Lower lobe of right lung (tissue), 2 donors: Measurements from ENCODE around the gene BCL7A. TPM values are rescaled to one million over a fixed set of nuclear protein-coding genes. Genes with fewer than 3 reads are reported as not detected.

Source experiments
- ATAC-seq, 2 donors: fragments of 200-7000 bp; cut with Tn5 transposase; one replicate each; pipeline ENCODE4 v1.9.1; 2020 to 2022; ENCODE audit warnings: mild to moderate bottlenecking in 2 of 2, moderate library complexity in 2 of 2
- DNase-seq: peaks from one replicate; pipeline ENCODE4 v3.0.0-alpha.2; 2020
- H3K27ac ChIP-seq: fragments of 200-600 bp; one replicate; pipeline ENCODE4 v1.8.0; 2022
- H3K27me3 ChIP-seq: fragments of 200-600 bp; one replicate; pipeline ENCODE4 v1.8.0; 2022; ENCODE audit warnings: low read depth
- H3K36me3 ChIP-seq: fragments of 200-600 bp; one replicate; pipeline ENCODE4 v1.8.0; 2022; ENCODE audit warnings: mild to moderate bottlenecking
- H3K4me1 ChIP-seq: fragments of 200-600 bp; one replicate; pipeline ENCODE4 v1.8.0; 2022
- H3K4me3 ChIP-seq: fragments of 200-600 bp; one replicate; pipeline ENCODE4 v1.8.0; 2022; ENCODE audit warnings: mild to moderate bottlenecking
- H3K9me3 ChIP-seq: fragments of 200-600 bp; one replicate; pipeline ENCODE4 v1.8.0; 2022
- intact Hi-C: fragments of 100-400 bp; cut with DNase I; formaldehyde crosslinking; loops from one replicate; pipeline ENCODE4 v1.11.0; 2022
- total RNA-seq: library from RNA; stranded (reverse); fragmentation: NEBNext Ultra II Directional; extraction: Animal tissue kit (Norgen Biotek cat#: 25700); gene quantifications from one replicate; pipeline ENCODE4 v1.2.1, GENCODE V29; 2021
- TF ChIP-seq, protein P1 (sequence below): fragments of 200-600 bp; IDR thresholded peaks from one replicate; pipeline ENCODE4 v1.8.0; 2022; ENCODE audit warnings: antibody characterized with exemption, mild to moderate bottlenecking
- donor health status: DM: no; HTN: yes; CAD: no; lungs with severe emphysema.

The BCL7A gene
- total RNA-seq, 1 donor from 2014 or later: 6.4 TPM

DNA sequence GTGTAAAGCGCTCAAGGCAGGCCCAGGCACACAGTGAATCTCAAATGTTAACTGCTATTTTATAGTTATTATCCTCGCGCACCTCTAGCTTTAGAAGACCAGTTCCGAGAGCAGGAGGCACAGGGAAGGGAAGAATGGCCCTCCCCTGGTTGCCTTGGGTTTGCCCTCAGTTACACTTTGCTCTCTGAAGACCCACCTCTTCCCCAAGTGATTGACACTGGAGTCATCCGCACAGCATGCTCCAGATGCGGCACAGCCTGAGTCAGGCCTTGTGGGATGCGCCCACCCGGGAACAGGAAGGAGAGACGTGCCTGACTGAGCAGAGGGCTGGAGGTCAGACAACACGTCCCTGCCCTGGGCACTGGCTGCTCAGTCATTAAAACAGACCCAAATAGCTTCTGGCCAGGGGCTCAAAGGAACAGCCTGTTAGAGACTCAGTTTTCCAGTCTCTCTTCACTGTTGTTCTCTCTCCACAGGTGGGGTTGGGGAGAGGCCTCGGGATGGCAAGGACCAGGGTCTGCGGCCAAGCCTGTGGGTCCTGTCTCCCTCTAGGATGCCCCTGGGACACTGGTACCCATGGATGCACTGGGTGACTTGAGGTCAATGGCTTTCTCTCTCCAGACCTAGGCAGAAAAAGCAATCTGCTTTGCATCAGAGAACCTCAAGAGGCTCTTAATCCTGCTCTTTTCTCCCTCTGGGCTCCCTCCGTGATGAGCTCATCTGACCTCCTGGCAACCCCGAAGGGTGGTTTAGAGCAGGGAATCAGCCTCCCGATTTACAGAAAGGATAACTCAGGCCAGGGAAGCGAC, 43.3 kb downstream of the BCL7A start:
- Histone ChIP-seq H3K36me3 (no peaks in the 10 kb centered on the region), H3K4me3 (no peak overlapping the region), H3K9me3 (no peaks in the 10 kb centered on the region), H3K27ac (peak overlapping the region; percentile 75), H3K27me3 (no peaks in the 10 kb centered on the region), H3K4me1 (peaks cover 33% of the 10 kb centered on the region)
- TF ChIP-seq, protein P1, sequence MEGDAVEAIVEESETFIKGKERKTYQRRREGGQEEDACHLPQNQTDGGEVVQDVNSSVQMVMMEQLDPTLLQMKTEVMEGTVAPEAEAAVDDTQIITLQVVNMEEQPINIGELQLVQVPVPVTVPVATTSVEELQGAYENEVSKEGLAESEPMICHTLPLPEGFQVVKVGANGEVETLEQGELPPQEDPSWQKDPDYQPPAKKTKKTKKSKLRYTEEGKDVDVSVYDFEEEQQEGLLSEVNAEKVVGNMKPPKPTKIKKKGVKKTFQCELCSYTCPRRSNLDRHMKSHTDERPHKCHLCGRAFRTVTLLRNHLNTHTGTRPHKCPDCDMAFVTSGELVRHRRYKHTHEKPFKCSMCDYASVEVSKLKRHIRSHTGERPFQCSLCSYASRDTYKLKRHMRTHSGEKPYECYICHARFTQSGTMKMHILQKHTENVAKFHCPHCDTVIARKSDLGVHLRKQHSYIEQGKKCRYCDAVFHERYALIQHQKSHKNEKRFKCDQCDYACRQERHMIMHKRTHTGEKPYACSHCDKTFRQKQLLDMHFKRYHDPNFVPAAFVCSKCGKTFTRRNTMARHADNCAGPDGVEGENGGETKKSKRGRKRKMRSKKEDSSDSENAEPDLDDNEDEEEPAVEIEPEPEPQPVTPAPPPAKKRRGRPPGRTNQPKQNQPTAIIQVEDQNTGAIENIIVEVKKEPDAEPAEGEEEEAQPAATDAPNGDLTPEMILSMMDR: no peak
- intact Hi-C loops: no loop called here
- ATAC-seq (no peak), DNase-seq (no peak)

GRCh38 chr12:122067548-122067947, 45.9 kb downstream of the BCL7A start:
- Histone ChIP-seq H3K4me1 (peaks cover 35% of the 10 kb centered on the region), H3K4me3 (no peak overlapping the region), H3K9me3 (no peaks in the 10 kb centered on the region), H3K27ac (peak overlapping the region; percentile 41), H3K27me3 (no peaks in the 10 kb centered on the region), H3K36me3 (no peaks in the 10 kb centered on the region)
- DNase-seq (no peak), ATAC-seq (no peak)
- intact Hi-C loops: no loop called here
- TF ChIP-seq, protein P1: no peak

- H3K36me3 ChIP-seq: no peaks in the 10 kb centered on the region
- no peaks in the 10 kb centered on the region for H3K9me3 ChIP-seq
- no peak for ATAC-seq
- TF ChIP-seq, protein P1: no peak
- H3K27me3 ChIP-seq: no peaks in the 10 kb centered on the region
- DNase-seq: no peak
- peak overlapping the region; percentile 41 for H3K27ac ChIP-seq
- H3K4me3 ChIP-seq: no peak overlapping the region
- intact Hi-C loops: no loop called here
- H3K4me1 ChIP-seq: peaks cover 35% of the 10 kb centered on the region
Measured at GRCh38 chr12:122067966-122068365, 46.3 kb downstream of the BCL7A start.

DNA sequence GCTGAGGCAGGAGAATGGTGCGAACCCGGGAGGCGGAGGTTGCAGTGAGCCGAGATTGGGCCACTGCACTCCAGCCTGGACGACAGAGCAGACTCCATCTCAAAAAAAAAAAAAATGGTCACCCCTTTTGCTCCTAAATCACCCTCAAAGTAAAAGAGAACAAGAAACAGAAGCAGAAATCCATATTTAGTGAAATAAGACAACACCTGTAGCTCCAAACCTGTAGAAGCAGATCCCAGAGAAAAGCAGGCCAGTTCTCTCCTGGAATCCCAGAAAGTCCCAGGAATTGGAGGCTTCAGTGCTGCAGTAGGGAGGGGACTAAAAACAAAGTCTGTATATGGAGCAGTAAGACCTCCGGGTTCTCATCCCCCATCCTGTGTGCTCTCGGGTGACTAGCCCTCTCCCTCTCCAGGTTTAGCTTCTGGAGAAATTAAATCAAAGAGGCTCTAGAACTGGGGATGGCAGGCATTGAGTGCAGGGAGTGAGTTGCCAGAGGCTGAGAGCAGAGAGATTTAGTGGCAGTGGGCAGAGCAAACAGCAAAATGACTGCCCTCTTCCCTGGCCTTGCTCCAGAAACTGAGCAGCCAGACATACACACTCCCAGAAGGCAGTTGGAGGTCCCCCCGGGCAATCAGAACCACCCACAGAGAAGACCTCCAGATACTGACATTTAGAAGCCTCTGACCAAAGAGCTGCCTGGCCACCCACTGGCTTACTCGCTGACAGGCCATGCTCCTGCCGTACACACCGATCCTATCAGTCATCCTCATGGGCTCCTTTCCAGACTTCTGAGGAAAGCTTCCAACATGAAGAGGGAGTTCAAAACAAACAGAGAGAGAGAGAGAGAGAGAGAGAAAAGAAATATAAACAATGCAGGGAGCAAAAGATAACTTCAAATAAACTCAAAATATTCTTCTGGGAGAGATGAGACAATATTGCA, 50.6 kb downstream of the BCL7A start:
- intact Hi-C loops: no loop called here
- Histone ChIP-seq H3K27ac (no peak overlapping the region), H3K36me3 (no peaks in the 10 kb centered on the region), H3K9me3 (no peaks in the 10 kb centered on the region), H3K27me3 (no peaks in the 10 kb centered on the region), H3K4me1 (peaks cover 20% of the 10 kb centered on the region), H3K4me3 (no peak overlapping the region)
- DNase-seq: no peak
- TF ChIP-seq, protein P1: no peak
- ATAC-seq: peak; percentile 49 to 59

DNA sequence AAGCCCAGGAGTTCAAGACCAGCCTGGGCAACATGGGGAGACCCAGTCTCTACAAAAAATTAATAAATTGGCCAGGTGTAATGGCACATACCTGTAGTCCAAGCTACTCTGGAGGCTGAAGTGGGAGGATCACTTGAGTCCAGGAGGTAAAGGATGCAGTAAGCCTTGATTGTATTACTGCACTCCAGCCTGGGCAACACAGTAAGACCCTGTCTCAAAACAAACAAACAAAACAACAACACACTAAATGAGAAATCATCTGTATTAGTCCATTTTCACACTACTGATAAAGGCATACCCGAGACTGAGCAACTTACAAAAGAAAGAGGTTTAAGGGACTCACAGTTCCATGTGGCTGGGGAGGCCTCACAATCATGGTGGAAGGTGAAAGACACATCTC, 52.1 kb downstream of the BCL7A start:
- intact Hi-C loops: no loop called here
- H3K4me3 ChIP-seq: no peak overlapping the region
- no peak for ATAC-seq
- H3K27me3 ChIP-seq: no peaks in the 10 kb centered on the region
- peaks cover 21% of the 10 kb centered on the region for H3K4me1 ChIP-seq
- TF ChIP-seq, protein P1: no peak
- no peak for DNase-seq
- H3K9me3 ChIP-seq: no peaks in the 10 kb centered on the region
- H3K27ac ChIP-seq: no peak overlapping the region
- H3K36me3 ChIP-seq: no peaks in the 10 kb centered on the region
